Gastroesophageal sphincter (tissue), 3 donors: Measurements from ENCODE around the gene PHEX.

ENCODE experiments used
- EP300 ChIP-seq: sonication (generic); formaldehyde crosslinking; IDR thresholded peaks from one replicate; pipeline ENCODE4 v1.6.1; 2017; ENCODE audit warnings: antibody characterized with exemption, mild to moderate bottlenecking
- POLR2A ChIP-seq, 2 donors: fragments of 450-650 bp; IDR thresholded peaks; one replicate each; pipeline ENCODE4 v1.6.1; 2017; ENCODE audit warnings: antibody characterized with exemption in 2 of 2, mild to moderate bottlenecking in 2 of 2, moderate library complexity in 1 of 2
- POLR2AphosphoS5 ChIP-seq: sonication (generic); formaldehyde crosslinking; IDR thresholded peaks from one replicate; pipeline ENCODE4 v1.6.1; 2017; ENCODE audit warnings: antibody characterized with exemption
- TF ChIP-seq, protein P1 (sequence below), 4 experiments: fragments of 200-600 bp in 2 of 4; fragments of 450-650 bp in 2 of 4; sonication (generic) in 1 of 4; IDR thresholded peaks; one replicate each; pipeline ENCODE4 v1.5.1; 2017 to 2019; ENCODE audit warnings: antibody characterized with exemption in 4 of 4, mild to moderate bottlenecking in 2 of 4, moderate library complexity in 2 of 4

GRCh38 chrX:22135171-22135711 is 103.1 kb downstream of the PHEX start:
- TF ChIP-seq, protein P1, sequence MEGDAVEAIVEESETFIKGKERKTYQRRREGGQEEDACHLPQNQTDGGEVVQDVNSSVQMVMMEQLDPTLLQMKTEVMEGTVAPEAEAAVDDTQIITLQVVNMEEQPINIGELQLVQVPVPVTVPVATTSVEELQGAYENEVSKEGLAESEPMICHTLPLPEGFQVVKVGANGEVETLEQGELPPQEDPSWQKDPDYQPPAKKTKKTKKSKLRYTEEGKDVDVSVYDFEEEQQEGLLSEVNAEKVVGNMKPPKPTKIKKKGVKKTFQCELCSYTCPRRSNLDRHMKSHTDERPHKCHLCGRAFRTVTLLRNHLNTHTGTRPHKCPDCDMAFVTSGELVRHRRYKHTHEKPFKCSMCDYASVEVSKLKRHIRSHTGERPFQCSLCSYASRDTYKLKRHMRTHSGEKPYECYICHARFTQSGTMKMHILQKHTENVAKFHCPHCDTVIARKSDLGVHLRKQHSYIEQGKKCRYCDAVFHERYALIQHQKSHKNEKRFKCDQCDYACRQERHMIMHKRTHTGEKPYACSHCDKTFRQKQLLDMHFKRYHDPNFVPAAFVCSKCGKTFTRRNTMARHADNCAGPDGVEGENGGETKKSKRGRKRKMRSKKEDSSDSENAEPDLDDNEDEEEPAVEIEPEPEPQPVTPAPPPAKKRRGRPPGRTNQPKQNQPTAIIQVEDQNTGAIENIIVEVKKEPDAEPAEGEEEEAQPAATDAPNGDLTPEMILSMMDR (IDR thresholded peaks at IDR 0.05), result no peak
- TF ChIP-seq EP300 (no peak), POLR2A (IDR thresholded peaks at IDR 0.05) (no peak), POLR2AphosphoS5 (no peak)
